Anterior cingulate cortex (tissue), 58 donors: ENCODE data around the gene EVI2B.
"Not testable (repeated sequence)": the region's sequence is repeated elsewhere in the genome, so short reads cannot be mapped to it uniquely, and the experiment has no call there.

Source experiments
- DNase-seq, 58 donors: peaks; one replicate each; lab custom pipeline; 2025; lab: John Stamatoyannopoulos, UW

Gene EVI2B, protein sequence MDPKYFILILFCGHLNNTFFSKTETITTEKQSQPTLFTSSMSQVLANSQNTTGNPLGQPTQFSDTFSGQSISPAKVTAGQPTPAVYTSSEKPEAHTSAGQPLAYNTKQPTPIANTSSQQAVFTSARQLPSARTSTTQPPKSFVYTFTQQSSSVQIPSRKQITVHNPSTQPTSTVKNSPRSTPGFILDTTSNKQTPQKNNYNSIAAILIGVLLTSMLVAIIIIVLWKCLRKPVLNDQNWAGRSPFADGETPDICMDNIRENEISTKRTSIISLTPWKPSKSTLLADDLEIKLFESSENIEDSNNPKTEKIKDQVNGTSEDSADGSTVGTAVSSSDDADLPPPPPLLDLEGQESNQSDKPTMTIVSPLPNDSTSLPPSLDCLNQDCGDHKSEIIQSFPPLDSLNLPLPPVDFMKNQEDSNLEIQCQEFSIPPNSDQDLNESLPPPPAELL

DNA sequence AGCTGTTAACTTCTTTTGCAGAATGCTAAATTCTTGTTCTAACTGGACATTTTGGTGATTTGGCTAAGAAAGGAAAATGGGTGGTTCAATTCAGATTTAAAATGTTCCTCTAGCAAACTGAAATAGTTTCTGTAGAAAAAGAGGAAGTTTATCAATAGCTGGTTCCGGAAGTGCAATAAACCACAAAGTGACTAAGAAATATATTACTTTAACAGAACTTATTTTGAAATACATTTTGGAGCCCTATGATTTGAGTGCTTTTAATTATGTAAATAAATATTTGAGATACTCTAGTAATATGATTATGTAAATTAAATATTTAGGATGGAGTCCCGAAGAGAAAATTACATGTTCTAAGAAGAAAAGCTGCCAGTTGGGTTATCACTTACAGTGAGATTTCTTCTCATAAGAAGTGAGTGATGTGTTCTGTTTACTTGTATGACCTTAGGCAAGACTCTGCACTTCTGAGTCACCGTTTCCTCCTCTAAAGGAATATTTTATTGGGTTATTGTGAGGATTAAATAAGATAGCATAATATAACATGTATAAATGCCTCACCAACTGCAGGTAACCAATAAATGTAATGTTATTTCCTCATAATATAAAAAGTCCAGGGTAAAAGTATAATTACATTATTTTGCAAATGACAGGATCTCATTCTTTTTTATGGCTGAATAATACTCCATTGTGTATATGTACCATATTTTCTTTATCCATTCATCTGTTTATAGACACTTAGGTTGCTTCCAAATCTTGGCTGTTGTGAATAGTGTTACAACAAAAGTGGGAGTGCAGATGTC, at the start of gene EVI2B:
TSS of gene EVI2B (minus strand) at position 73 of the 800 bp plus-strand sequence. CDS start 8,445 bp downstream, outside the sequence.
- DNase-seq, result no peak

DNA sequence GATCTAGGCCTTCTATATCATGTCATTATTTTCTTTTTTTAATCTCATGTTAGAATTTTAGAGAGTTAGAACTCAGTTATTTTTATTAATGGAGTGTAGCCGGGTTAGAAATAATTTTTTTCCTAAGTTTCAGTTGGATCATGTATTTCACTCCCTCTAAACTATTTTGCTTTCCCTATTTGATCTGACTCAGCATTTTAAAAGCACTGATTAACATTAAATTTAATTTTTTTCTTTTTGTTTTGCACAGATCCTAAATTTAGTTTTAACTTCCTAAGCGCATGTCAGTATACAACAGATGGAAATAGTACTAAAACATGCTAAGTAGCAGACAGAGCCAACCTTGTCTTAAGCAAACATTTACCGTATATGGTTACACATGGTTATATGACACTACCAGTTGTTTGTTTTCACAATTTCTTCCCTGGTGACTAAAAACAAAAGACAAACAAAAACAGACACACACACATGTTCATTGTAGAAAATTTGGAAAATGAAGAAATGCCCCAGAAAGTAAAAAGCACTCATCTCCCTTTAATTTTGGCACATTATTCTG, 44.1 kb upstream of the EVI2B start:
- no peak for DNase-seq

DNA sequence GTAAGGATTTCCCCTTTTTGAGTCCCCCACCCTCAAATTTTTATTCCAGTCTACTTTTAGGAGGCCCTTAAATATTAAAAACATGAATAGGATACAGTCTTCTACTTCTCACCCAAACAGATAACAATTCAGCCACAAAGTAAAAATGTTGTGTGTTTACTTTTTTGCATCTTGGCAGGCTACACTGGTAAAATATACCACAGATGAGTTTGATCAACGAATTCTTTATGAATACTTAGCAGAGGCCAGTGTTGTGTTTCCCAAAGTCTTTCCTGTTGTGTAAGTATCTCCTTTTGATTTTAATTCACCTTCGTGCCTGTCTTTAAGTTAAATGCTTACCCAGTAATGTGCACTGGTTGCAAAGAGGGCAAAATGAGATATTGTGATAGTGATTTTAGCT, 43.2 kb upstream of the EVI2B start:
- DNase-seq, result no peak

DNA sequence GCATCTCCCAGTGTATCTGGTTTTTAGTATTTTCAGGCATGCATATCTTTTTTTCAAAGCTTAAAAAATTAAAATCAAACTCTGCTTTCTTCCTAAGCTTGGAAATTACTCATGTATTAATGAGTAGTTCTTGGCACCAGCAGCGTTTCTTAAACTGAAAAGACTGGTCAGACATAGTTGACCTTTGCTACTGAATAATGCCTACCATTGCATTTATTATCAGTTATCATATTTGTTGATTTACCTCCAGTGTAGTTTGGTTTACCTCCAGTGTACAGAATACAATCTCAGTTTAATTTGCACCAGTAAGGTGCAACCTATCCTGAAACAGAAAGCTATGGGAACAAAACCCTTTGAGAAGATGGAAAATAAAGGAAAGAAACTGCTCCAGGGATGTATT, 42.1 kb upstream of the EVI2B start:
- DNase-seq, result no peak

DNA sequence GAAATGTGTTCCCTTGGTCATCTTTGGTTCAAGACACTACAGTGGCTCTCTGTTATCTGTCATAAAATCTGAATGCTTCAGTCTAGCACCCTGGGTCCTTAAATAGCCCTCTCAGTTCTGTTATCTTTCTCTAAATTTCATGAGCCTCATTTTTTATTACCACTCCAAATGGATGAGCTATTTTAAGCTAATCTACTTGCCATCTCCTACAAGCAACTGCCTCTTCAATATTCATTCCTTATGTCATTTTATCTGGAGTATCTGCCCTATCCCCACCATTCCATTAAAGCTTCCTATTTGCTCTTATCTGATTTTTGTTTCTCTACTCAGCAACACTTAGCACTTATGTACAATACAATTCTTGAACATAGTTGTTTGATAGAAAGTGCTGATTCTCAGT, 35.6 kb upstream of the EVI2B start:
- no peak for DNase-seq

DNA sequence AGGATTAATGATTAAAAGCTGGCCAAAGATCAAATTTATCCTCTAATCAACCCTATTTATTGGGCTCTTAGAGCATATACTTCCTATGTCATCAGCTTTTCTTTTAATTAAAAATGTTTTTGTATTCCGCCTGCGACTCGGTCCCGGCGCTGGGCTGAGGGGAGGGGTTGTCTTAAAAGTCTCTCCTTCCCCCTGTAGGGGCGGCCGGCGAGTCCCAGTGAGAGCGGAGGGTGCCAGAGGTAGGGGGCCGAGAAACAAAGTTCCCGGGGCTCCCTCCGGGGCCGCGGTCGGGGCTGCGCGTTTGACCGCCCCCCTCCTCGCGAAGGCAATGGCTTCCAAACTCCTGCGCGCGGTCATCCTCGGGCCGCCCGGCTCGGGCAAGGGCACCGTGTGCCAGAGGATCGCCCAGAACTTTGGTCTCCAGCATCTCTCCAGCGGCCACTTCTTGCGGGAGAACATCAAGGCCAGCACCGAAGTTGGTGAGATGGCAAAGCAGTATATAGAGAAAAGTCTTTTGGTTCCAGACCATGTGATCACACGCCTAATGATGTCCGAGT, 31.4 kb upstream of the EVI2B start:
- not testable (repeated sequence) for DNase-seq

DNA sequence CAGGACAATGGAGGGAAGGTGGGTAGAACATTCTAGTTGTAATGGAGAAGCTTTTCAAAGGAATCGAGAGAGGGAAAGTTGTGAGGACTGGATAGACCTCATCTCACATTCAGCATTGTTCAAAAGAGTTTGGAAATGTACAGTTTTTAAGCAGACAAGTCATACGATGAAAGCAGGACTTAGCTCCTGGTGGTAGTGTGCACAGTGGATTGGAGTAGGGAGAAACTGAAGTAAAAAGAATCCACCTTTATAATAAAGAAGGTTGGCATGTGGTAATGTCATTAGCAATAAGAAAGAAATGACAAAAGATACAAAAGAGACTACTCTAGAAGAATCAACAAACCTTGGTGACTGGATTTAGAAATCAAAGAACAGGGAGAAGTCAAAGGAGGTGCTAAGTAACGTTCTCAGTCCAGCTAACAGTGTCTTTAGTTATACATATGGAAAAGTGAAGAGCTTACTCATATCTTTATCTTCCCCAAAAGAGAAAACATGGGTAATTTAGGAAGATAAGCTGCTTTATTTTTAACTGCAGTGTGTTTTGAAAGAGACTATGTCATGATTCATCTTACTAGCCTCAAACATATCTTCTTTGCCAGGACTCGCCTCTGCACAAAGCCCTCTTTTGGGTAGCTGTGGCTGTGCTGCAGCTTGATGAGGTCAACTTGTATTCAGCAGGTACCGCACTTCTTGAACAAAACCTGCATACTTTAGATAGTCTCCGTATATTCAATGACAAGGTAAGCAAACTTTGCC, 26.2 kb upstream of the EVI2B start:
- peak in 13 of 58 donors; percentile 2 to 31 (median 6) for DNase-seq

DNA sequence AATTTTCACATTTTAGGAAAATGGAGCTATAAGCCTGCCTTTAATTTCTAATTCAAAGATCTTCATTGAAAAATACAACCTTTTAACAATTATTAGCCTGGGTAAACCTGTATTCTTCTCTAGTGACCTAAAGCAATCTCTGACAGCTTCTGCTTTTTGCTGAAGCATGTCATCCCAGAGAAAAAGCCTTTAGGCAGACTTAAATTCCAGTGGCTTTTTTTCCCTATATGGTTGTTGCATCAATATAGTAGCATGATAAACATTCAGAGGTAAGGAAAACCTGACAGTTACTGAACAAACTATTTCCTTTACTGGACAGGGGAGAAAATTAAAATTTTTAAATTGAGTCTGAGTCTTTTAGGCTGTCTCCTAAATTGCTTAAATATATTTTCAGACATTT, 15.4 kb upstream of the EVI2B start:
- no peak for DNase-seq

DNA sequence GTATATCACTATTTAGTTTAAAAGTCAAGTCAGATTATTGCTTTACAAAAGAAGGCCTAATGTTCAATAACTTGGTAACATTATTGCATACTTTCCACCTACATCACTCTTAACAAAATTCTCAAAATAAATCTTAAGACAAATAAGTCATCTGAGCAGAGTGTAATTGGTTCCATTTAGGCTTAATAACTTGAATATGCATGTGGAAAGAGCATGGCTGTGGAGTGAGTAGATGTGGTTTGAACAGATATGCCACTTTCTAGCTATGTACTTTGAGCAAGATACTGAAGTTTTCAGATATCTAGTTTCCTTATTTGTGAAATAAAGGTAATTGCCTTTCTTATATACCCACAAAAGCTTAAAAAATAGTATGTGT, 14.3 kb upstream of the EVI2B start:
- DNase-seq, result no peak

DNA sequence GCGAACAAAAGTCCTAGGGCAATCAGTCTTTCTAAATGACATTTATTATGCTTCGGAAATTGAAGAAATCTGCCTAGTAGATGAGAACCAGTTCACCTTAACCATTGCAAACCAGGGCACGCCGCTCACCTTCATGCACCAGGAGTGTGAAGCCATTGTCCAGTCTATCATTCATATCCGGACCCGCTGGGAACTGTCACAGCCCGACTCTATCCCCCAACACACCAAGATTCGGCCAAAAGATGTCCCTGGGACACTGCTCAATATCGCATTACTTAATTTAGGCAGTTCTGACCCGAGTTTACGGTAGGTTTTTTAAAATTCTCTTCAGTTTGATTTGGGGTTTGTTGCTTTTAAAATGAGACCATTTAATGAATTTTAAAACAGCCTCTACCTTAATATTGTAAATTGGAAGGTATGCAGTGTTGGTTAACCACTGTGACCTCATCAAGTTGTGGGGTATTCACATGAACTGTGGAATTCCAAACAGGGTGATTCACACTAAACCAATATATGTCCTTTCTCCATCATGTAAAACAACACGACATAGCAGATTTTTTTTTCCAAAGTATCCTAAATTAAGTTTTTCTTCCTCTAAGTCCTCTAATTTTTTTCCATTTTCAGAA, 13.8 kb upstream of the EVI2B start:
- DNase-seq, result no peak

DNA sequence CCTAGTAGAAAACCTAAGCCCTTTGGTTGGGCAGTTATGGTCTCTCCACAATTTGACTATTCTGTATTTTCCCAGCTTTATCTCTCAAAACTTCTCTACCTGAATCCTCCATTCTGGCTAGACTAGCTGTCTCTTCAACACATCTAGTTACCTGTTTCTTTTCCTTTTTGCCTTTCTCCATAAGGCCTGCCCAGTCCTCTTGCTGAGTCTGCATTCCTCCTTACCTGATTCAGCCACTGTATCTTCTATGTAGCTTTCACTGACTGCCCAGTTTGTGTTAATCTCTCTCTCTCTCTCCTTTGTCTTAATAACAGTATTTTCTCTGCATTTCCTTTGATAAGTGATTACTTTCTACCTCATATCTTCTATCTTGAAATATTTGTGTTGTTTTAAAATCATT, 9.7 kb upstream of the EVI2B start:
- DNase-seq, result no peak

DNA sequence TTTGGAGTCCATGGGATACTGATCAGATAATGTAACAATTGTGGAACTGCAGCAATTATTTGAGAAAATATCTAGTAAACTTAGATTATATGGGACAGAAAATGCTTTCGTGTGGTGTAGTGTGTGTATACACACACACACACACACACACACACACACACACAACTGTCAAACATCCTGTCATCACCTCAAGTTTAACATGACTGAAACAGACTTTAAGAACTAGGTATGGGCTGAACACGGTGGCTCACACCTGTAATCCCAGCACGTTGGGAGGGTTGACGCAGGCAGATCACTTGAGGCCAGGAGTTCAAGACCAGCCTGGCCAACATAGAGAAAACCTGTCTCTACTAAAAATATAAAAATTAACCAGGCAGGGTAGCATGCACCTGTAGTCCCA, 8.1 kb upstream of the EVI2B start:
- no peak for DNase-seq

DNA sequence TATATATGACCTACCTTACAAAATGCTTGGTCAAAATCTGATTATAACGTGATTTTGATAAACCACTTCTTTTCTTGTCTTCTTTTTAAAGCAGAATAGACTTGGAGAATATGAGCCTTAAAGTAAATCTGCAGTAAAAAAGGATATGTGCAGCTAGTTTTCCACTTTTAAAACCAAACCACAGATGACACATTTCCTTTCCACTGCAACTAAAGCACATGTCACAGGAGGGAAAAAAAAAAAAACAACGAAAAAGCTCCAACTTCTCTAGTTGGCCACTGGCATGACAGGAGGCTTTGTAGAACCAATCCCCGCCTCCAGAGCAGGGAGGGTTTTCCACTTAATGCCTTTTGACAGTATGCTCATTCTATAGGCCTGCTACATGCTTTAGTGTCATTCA, 7.6 kb upstream of the EVI2B start, which contains the start of gene EVI2A:
TSS of gene EVI2A (minus strand) at position 142 of the 400 bp plus-strand sequence. CDS start 2,609 bp downstream, outside the sequence.
- DNase-seq, result peak in 34 of 58 donors; percentile 2 to 80 (median 24)

DNA sequence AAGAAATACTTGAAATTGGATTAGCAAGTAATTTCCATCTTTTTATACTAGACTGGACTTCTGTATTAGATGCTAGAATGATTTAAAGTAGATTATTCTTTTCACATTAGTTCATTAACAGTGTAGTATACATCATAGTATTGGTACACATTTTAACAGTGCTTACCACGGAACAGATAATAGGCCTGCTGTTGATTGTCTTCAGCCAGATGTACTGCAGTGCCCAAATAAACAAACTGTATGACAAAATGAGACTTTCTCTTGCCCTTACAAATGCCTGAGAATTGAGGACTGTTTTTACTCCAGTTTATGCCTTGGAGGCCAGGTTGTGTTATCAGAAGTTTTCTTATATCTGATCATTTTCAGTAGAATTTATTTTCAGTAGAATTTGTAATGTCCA, 6.9 kb upstream of the EVI2B start:
- peak in 2 of 58 donors; percentile 3 to 50 for DNase-seq

DNA sequence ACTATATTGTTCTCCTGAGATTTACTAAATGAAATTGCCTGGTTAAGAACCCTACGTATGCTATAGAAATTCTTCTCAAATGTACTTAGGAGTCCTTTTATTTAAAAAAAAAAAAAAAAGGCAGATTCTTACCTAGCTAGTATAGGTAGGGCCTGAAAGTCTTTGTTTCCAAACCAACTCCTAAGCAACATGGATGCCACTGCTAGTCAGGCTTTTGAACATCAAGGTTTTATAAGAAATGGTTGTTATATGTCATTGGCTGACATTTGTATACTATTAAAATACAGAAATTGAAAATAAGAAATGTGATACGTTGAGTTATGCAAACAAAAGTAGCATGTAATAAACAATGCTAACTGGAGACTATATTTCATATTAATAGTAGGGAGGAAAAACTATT, 6.4 kb upstream of the EVI2B start:
- no peak for DNase-seq

DNA sequence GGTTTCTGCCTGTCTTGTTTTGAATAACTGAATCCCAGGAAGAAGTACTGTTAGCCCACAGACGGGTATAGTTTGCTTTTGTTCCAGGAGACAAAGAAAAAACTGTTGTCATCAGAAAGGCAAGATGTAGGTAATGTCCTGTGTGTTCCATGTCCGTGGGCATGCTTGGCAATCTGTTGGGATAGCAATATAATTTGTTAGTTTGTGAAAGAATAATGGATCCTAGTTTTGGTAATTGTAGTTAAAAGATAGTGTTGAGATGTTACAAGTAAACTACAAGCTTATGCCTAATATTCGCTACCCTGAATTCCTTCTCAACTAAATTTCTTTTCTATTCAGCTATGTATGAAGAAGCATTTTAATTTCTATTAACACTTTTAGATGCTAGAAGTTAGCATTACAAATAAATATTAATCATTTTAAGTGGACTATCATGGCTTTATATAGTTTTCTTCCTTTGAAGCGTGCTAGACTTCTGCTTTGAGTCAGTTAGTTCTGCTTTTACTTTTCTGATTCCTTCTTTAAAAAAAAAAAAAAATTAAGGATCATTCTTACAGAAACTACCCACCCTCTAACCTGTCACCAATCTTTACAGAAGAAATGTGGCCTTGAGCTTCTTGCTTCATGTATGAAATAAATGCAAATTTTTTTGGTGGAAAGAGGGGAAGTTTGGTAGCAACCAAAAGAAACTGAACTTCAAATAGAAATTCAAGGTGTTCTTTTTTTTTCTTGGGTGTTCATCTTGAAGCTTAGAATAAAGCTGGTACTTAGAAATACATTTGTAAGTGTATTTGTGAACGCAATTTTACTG, 5.2 kb upstream of the EVI2B start:
- peak in 1 of 58 donors; percentile 14 for DNase-seq

DNA sequence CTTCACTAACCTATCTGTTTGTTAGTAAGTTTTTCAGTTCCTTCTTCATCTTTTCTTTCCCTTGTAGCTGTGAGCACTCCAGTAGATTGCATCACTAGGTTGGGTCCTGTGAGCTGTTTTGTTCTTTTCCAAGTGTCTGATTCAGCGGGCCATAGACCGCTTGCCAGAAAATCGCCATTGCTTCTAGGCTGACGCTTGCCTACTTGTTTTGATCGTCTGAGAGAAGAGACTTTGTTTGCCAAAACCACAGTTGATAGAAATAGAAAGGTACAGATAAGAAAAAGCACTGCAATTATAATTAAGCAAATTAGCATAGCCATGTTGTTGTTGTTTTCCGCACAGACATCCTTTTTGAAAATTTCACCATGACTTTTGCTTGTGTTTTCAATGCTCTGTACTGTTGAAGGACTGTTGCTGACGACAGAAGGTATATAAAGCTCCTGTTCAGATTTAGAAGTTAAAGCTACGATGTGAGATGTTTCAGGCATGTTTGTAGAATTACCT, 4.5 kb upstream of the EVI2B start:
- DNase-seq, result peak in 50 of 58 donors; percentile 16 to 87 (median 52)

DNA sequence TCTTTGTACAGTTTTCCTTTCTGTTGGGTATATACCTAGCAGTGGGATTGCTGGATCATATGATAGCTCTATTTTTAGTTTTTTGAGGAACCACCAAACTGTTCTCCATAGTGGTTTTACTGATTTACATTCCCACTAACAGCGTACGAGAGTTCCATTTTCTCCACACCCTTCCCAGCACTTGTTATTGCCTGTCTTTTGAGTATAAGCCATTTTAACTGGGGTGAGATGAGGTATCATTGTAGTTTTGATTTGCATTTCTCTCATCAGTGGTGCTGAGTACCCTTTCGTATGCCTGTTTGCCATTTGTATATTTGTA, 887 bp upstream of the EVI2B start:
- DNase-seq, result no peak

DNA sequence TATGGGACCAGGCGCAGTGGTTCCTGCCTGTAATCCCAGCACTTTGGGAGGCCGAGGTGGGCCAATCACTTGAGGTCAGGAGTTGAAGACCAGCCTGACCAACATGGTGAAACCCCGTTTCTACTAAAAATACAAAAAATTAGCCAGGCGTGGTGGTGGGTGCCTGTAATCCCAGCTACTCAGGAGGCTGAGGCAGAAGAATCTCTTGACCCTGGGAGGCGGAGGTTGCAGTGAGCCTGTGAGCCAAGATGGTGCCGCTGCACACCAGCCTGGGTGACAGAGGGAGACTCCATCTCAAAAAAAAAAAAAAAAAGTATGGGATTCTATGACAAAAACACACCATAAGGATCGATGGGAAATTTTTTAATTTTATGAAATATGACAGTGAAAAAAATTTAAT, 1.6 kb downstream of the EVI2B start:
- DNase-seq, result not testable (repeated sequence)
